Measurements from ENCODE around the gene SHISA7.
"Not testable (repeated sequence)": the region's sequence is repeated elsewhere in the genome, so short reads cannot be mapped to it uniquely, and the experiment has no call there.

Gene SHISA7

DNA sequence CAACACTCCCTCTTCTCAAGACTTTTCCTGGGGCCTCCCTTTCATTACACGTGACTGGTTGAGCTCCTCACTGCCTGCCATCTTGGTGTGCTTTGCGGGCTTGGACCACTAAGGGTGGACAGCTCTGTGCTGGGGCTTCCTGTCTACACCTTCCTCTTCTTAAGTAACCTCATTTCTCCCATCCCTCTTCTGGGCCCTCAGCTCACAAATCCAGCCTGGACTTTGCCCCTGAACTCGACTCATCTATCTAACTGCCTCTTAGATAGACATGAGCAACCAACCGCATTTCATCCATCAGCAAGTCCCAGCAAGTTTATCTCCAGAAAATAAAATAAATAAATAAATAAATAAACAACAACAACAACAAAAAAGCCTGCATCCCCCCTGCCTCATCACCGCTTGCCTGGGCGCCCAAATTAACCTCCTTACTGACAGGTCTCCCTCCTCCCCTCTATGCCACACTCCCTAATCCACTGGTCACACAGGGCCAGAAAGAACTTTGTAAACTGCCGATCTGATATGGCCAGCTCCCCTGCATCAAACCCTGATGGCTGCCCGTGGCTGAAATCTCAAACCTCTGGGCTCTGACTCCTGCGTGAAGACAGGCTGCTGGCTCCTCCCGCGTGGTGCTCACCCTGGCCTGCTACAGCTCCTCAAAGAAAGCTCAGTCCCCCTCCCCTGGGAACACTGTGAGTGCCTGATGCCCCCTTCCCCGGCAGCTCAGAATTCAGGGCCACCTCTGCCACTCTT lies 10.6 kb upstream of the SHISA7 start:
- Histone ChIP-seq H3K9me3 (no peaks in the 10 kb centered on the region), H3K4me3 (ENCODE audit: low read depth in 1 of 2, low read length in 1 of 2) (no peak overlapping the region), H3K27me3 (peaks cover 53% of the 10 kb centered on the region), H3K36me3 (no peaks in the 10 kb centered on the region), H3K27ac (no peak overlapping the region), H3K4me1 (ENCODE audit: control insufficient read depth in 1 of 2, insufficient read depth in 1 of 2, low read depth in 1 of 2, low read length in 1 of 2) (no peaks in the 10 kb centered on the region)
- TF ChIP-seq, protein P1, sequence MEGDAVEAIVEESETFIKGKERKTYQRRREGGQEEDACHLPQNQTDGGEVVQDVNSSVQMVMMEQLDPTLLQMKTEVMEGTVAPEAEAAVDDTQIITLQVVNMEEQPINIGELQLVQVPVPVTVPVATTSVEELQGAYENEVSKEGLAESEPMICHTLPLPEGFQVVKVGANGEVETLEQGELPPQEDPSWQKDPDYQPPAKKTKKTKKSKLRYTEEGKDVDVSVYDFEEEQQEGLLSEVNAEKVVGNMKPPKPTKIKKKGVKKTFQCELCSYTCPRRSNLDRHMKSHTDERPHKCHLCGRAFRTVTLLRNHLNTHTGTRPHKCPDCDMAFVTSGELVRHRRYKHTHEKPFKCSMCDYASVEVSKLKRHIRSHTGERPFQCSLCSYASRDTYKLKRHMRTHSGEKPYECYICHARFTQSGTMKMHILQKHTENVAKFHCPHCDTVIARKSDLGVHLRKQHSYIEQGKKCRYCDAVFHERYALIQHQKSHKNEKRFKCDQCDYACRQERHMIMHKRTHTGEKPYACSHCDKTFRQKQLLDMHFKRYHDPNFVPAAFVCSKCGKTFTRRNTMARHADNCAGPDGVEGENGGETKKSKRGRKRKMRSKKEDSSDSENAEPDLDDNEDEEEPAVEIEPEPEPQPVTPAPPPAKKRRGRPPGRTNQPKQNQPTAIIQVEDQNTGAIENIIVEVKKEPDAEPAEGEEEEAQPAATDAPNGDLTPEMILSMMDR (IDR thresholded peaks at IDR 0.05) = no peak

DNA sequence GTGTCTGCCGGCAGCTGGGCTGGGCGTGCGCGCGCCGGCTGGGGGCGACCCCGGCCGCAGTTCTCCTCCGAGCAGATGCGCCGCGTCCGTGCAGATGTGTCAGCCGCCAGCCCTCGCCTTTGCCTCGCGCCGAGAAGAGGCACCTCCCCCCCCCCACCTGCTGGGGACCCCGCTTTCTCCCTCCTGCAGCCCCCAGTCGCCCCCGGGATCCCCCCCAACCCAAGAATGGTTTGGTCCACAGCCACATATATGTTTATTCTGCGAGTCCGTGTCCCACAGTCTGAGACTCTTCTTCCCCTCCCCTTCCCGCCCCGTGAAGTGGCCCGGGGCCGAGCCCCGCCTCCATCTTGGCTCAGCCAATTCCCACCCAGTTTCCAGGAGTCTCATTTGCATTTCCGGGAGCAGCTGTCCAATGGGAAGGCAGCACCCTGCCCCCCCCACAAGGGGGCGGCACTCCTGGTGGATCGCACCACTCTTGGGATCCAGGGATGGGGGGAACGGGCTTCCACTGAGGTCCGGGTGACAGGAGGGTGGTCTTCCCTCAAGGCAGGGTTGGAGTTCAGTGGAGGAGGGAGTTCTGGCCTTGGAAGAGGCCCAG lies 9.7 kb upstream of the SHISA7 start:
- TF ChIP-seq, protein P1 (IDR thresholded peaks at IDR 0.05) = no peak
- Histone ChIP-seq H3K27ac (no peak overlapping the region), H3K4me3 (ENCODE audit: low read depth in 1 of 2, low read length in 1 of 2) (no peak overlapping the region), H3K4me1 (ENCODE audit: control insufficient read depth in 1 of 2, insufficient read depth in 1 of 2, low read depth in 1 of 2, low read length in 1 of 2) (no peaks in the 10 kb centered on the region), H3K9me3 (no peaks in the 10 kb centered on the region), H3K36me3 (no peaks in the 10 kb centered on the region), H3K27me3 (peaks cover 60% of the 10 kb centered on the region)

DNA sequence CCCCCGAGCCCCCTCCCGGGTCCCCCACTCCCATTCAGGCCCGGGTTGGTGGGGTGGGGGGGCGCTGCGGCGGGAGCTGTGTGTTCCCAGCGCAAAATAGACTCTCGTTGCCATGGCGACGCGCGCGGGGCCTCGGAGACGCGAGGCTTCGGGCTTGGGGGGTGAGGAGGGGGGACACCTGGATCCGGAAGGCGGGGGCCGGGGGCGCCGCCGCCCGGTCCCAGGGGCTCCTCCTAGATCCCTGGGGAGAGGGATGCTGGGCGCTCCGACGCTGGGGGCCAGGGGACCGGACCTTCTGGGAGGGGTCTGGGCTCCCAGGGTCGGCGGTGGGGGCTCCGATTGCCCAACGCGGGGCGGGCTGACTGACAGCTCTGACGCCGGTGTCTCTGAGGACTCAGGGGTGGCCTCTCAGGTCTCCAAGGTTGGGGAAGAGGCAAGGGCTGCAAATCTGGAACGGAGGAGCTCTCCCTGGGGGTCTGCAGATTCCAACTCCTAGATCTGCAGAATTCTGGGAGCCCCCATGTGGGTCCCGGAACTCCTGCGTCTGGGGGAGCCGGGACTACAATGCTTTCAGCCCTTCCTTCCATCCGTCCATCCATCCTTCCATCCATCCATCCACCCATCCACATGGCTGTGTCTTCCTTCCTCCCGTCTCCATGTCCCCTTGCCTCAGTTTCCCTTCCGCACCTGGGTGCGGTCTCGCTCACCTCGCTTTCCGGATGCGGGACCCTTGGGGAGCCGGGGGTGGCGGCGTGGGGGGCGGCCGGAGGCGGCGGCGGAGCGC lies 9.1 kb upstream of the SHISA7 start:
- no peak overlapping the region for H3K4me3 ChIP-seq (ENCODE audit: low read depth in 1 of 2, low read length in 1 of 2)

DNA sequence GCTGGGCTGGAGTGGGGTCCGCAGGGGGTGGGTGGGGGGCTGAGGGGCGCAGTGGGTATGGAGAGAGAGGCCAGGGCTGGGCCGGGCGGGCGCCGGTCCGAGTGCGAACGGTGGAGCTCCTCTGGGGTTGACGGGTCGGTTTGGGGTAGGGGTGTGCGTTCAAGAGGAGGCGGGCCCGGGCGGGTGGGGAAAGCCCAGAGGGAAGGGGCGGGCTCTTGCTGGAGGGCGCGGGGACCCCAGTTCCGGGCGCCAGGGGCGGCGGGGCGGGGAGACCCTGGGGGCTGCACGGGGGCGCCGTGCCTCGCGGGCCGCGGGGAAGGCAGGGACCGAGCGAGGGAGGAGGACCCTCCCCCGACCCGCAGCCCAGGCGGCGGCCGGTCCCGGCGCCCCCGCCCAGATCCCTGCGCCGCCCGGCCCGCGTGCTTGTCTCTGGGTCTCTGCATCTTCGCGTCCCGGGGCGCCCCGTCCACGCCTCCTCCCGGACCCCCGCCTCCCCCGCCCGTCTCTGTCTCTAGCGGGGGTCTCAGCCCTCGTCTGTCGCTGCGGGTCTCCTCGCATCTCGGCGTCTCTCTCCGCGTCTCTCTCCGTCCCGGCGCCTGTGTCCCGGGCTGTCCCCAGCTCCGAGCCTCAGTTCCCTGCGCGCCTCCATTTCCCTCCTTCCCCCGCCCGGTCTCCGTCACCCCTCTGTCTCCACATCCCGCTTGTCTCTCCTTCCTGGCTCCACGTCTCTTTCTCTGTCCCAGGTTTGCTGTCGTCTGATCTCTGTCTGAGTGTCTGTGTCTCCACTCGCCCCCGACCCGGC lies 8.3 kb upstream of the SHISA7 start:
- Histone ChIP-seq H3K9me3 (no peaks in the 10 kb centered on the region), H3K27ac (no peak overlapping the region), H3K4me1 (ENCODE audit: control insufficient read depth in 1 of 2, insufficient read depth in 1 of 2, low read depth in 1 of 2, low read length in 1 of 2) (no peaks in the 10 kb centered on the region), H3K36me3 (no peaks in the 10 kb centered on the region), H3K4me3 (ENCODE audit: low read depth in 1 of 2, low read length in 1 of 2) (no peak overlapping the region), H3K27me3 (peaks cover 75% of the 10 kb centered on the region)
- TF ChIP-seq, protein P1 (IDR thresholded peaks at IDR 0.05) = no peak

More for the DNA sequence above, 9.1 kb upstream of the SHISA7 start:
- H3K27me3 ChIP-seq = peaks cover 67% of the 10 kb centered on the region
- TF ChIP-seq, protein P1 (IDR thresholded peaks at IDR 0.05) = no peak
- no peaks in the 10 kb centered on the region for H3K9me3 ChIP-seq
- H3K27ac ChIP-seq = no peak overlapping the region
- H3K4me1 ChIP-seq (ENCODE audit: control insufficient read depth in 1 of 2, insufficient read depth in 1 of 2, low read depth in 1 of 2, low read length in 1 of 2) = no peaks in the 10 kb centered on the region
- no peaks in the 10 kb centered on the region for H3K36me3 ChIP-seq

DNA sequence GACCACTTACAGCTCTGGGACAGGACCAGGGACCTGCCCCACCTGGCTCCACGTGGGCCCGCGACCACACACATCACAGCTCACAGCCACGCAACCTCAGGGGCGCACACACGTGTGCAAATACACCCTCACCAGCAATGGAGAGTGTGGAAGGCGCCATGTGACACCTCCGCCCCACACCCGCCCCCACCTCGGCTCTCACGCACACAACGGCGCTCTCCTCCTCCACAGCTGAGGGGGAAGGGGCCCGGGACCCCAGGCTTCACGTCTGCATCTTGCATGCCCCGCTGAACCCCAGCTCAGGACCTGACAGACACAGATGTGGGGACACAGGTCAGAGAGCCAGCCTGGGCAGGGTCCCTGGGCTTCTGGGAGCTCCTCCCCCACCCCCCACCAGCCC lies 6.4 kb upstream of the SHISA7 start:
- no peaks in the 10 kb centered on the region for H3K36me3 ChIP-seq
- no peaks in the 10 kb centered on the region for H3K9me3 ChIP-seq
- peaks cover 93% of the 10 kb centered on the region for H3K27me3 ChIP-seq
- no peaks in the 10 kb centered on the region for H3K4me1 ChIP-seq (ENCODE audit: control insufficient read depth in 1 of 2, insufficient read depth in 1 of 2, low read depth in 1 of 2, low read length in 1 of 2)
- no peak overlapping the region for H3K27ac ChIP-seq
- TF ChIP-seq, protein P1 (IDR thresholded peaks at IDR 0.05) = no peak
- no peak overlapping the region for H3K4me3 ChIP-seq (ENCODE audit: low read depth in 1 of 2, low read length in 1 of 2)

DNA sequence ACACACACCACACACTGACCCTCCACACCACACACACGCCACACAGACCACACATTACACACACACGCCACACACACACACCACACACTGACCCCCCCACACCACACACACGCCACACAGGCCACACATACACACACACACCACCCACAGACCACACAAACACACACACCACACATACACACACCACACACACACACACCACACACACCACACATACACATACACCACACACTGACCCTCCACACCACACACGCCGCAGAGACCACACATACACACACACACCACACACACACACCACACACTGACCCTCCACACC lies 5.0 kb upstream of the SHISA7 start:
- H3K36me3 ChIP-seq; H3K4me1 ChIP-seq (ENCODE audit: control insufficient read depth in 1 of 2, insufficient read depth in 1 of 2, low read depth in 1 of 2, low read length in 1 of 2); H3K4me3 ChIP-seq (ENCODE audit: low read depth in 1 of 2, low read length in 1 of 2); H3K9me3 ChIP-seq; H3K27ac ChIP-seq: not testable (repeated sequence)
- H3K27me3 ChIP-seq = peaks cover 94% of the 10 kb centered on the region

Measured in neutrophil (primary cell).